ENCODE data around the gene TMEM183A.

The TMEM183A gene

GRCh38 chr1:203026666-203027663, 19.8 kb downstream of the TMEM183A start:
- Histone ChIP-seq H3K9me2 (ENCODE audit: low read depth, low read length) (no peaks in the 10 kb centered on the region), H4K20me1 (ENCODE audit: insufficient read depth, low read length) (no peaks in the 10 kb centered on the region), H3K4me1 (ENCODE audit: insufficient read depth, low read length, severe bottlenecking) (peaks cover 9% of the 10 kb centered on the region), H3K27ac (ENCODE audit: low read depth, low read length, poor library complexity, severe bottlenecking) (no peak overlapping the region), H3K9ac (ENCODE audit: low read length) (peak overlapping the region; percentile 47; the same call in 1 of the 2 replicates), H3F3A (ENCODE audit: insufficient read depth, low read length) (no peaks in the 10 kb centered on the region), H3K9me3 (ENCODE audit: low read length) (no peaks in the 10 kb centered on the region), H3K27me3 (ENCODE audit: insufficient read depth, low read length) (no peaks in the 10 kb centered on the region), H3K36me3 (ENCODE audit: insufficient read depth, low read length) (peaks cover 34% of the 10 kb centered on the region), H2AFZ (ENCODE audit: low read length) (no peak overlapping the region), H3K4me3 (ENCODE audit: low read depth, low read length, poor library complexity, severe bottlenecking) (peak overlapping the region; percentile 60), H3K79me2 (ENCODE audit: insufficient read depth, low read length) (no peaks in the 10 kb centered on the region), H3K4me2 (ENCODE audit: low read length) (peak overlapping the region; percentile 73)
- no peak for TF ChIP-seq EZH2 (IDR thresholded peaks at IDR 0.05; ENCODE audit: borderline replicate concordance, low read length)
- TF ChIP-seq, protein P1, sequence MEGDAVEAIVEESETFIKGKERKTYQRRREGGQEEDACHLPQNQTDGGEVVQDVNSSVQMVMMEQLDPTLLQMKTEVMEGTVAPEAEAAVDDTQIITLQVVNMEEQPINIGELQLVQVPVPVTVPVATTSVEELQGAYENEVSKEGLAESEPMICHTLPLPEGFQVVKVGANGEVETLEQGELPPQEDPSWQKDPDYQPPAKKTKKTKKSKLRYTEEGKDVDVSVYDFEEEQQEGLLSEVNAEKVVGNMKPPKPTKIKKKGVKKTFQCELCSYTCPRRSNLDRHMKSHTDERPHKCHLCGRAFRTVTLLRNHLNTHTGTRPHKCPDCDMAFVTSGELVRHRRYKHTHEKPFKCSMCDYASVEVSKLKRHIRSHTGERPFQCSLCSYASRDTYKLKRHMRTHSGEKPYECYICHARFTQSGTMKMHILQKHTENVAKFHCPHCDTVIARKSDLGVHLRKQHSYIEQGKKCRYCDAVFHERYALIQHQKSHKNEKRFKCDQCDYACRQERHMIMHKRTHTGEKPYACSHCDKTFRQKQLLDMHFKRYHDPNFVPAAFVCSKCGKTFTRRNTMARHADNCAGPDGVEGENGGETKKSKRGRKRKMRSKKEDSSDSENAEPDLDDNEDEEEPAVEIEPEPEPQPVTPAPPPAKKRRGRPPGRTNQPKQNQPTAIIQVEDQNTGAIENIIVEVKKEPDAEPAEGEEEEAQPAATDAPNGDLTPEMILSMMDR (IDR thresholded peaks at IDR 0.05; ENCODE audit: low read length) = no peak

GRCh38 chr1:203028067-203028783, 21.1 kb downstream of the TMEM183A start:
- H3K27me3 ChIP-seq (ENCODE audit: insufficient read depth, low read length) = no peaks in the 10 kb centered on the region
- H3K9me2 ChIP-seq (ENCODE audit: low read depth, low read length) = no peaks in the 10 kb centered on the region
- H3F3A ChIP-seq (ENCODE audit: insufficient read depth, low read length) = no peaks in the 10 kb centered on the region
- no peak overlapping the region for H3K9ac ChIP-seq (ENCODE audit: low read length)
- peaks cover 26% of the 10 kb centered on the region for H3K36me3 ChIP-seq (ENCODE audit: insufficient read depth, low read length)
- H3K79me2 ChIP-seq (ENCODE audit: insufficient read depth, low read length) = no peaks in the 10 kb centered on the region
- H3K4me1 ChIP-seq (ENCODE audit: insufficient read depth, low read length, severe bottlenecking) = peaks cover 9% of the 10 kb centered on the region
- no peaks in the 10 kb centered on the region for H3K9me3 ChIP-seq (ENCODE audit: low read length)
- TF ChIP-seq, protein P1 (IDR thresholded peaks at IDR 0.05; ENCODE audit: low read length) = no peak
- TF ChIP-seq EZH2 (IDR thresholded peaks at IDR 0.05; ENCODE audit: borderline replicate concordance, low read length) = no peak
- no peak overlapping the region for H3K4me3 ChIP-seq (ENCODE audit: low read depth, low read length, poor library complexity, severe bottlenecking)
- no peaks in the 10 kb centered on the region for H4K20me1 ChIP-seq (ENCODE audit: insufficient read depth, low read length)
- no peak overlapping the region; the same call in 1 of the 2 replicates for H3K4me2 ChIP-seq (ENCODE audit: low read length)
- no peak overlapping the region for H2AFZ ChIP-seq (ENCODE audit: low read length)
- H3K27ac ChIP-seq (ENCODE audit: low read depth, low read length, poor library complexity, severe bottlenecking) = no peak overlapping the region

DNA sequence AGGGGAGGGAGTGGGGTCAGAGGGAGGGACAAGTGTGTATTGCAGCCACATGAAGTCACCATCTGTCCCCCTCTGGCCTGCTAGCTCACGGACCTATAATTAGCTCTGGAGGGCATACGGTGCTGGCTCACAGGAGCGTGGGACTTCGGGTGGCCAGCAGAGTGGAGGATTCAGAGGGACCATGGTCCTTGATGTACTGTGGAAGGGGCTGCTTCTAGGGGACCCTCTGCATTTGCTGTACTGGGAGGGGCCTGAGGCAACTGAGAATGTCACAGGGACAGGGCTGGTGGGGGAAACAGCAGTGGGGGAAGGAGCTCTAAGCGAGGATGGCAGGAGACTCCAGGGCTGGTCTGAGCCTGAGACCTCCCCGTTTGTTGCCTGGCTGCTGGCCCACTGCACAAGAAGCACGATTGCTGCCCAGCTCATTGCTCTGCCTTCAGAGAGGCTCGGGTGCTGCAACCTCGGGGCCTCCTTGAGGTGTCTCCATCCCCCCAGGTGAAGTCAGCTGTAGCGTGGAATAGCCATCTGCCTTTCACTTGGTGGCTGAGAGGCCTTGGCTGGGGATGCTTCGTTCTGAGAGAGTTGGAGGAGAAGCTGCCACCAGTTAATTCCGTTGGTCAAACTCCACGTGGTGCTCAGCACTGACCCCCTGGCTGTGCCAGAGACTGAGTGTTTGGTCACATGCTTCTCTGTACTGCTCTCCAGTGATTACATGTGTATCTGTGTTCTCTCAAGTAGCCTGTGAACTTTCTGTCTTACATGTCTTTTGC, 21.8 kb downstream of the TMEM183A start:
- no peak overlapping the region for H3K4me3 ChIP-seq (ENCODE audit: low read depth, low read length, poor library complexity, severe bottlenecking)
- H3K27me3 ChIP-seq (ENCODE audit: insufficient read depth, low read length) = no peaks in the 10 kb centered on the region
- peaks cover 9% of the 10 kb centered on the region for H3K4me1 ChIP-seq (ENCODE audit: insufficient read depth, low read length, severe bottlenecking)
- no peak for TF ChIP-seq EZH2 (IDR thresholded peaks at IDR 0.05; ENCODE audit: borderline replicate concordance, low read length)
- TF ChIP-seq, protein P1 (IDR thresholded peaks at IDR 0.05; ENCODE audit: low read length) = no peak
- H3K79me2 ChIP-seq (ENCODE audit: insufficient read depth, low read length) = no peaks in the 10 kb centered on the region
- no peak overlapping the region for H3K9ac ChIP-seq (ENCODE audit: low read length)
- H4K20me1 ChIP-seq (ENCODE audit: insufficient read depth, low read length) = no peaks in the 10 kb centered on the region
- peaks cover 19% of the 10 kb centered on the region for H3K36me3 ChIP-seq (ENCODE audit: insufficient read depth, low read length)
- H3K4me2 ChIP-seq (ENCODE audit: low read length) = no peak overlapping the region
- H3K27ac ChIP-seq (ENCODE audit: low read depth, low read length, poor library complexity, severe bottlenecking) = no peak overlapping the region
- H2AFZ ChIP-seq (ENCODE audit: low read length) = no peak overlapping the region
- H3F3A ChIP-seq (ENCODE audit: insufficient read depth, low read length) = no peaks in the 10 kb centered on the region
- no peaks in the 10 kb centered on the region for H3K9me2 ChIP-seq (ENCODE audit: low read depth, low read length)
- no peaks in the 10 kb centered on the region for H3K9me3 ChIP-seq (ENCODE audit: low read length)
